ENCODE measurements around the gene S100A11.

The S100A11 gene

GRCh38 chr1:151989211-151989862 is 47.5 kb downstream of the S100A11 start:
- DNase-seq (ENCODE audit: insufficient read length) (no peak), FAIRE-seq (no peak)
- TF ChIP-seq TAF1 (IDR thresholded peaks at IDR 0.05; ENCODE audit: borderline replicate concordance, low read depth, low read length) (no peak), POLR2A (IDR thresholded peaks at IDR 0.05; ENCODE audit: low read depth, low read length) (no peak)

GRCh38 chr1:151988405-151988923 is 48.3 kb downstream of the S100A11 start:
- DNase-seq (ENCODE audit: insufficient read length) (no peak), FAIRE-seq (no peak)
- TF ChIP-seq TAF1 (IDR thresholded peaks at IDR 0.05; ENCODE audit: borderline replicate concordance, low read depth, low read length) (no peak), POLR2AphosphoS5 (IDR thresholded peaks at IDR 0.05; ENCODE audit: low read depth, low read length) (no peak), POLR2A (IDR thresholded peaks at IDR 0.05; ENCODE audit: low read depth, low read length) (no peak)

GRCh38 chr1:151986501-151987190 is 50.2 kb downstream of the S100A11 start:
- FAIRE-seq (no peak), DNase-seq (ENCODE audit: insufficient read length) (no peak)
- no peak for TF ChIP-seq TAF1 (IDR thresholded peaks at IDR 0.05; ENCODE audit: borderline replicate concordance, low read depth, low read length)
- no peak for TF ChIP-seq POLR2A (IDR thresholded peaks at IDR 0.05; ENCODE audit: low read depth, low read length)
- TF ChIP-seq POLR2AphosphoS5 (IDR thresholded peaks at IDR 0.05; ENCODE audit: low read depth, low read length): no peak

- no peak for FAIRE-seq
- TF ChIP-seq POLR2AphosphoS5 (IDR thresholded peaks at IDR 0.05; ENCODE audit: low read depth, low read length): no peak
- TF ChIP-seq POLR2A (IDR thresholded peaks at IDR 0.05; ENCODE audit: low read depth, low read length): no peak
- no peak for TF ChIP-seq TAF1 (IDR thresholded peaks at IDR 0.05; ENCODE audit: borderline replicate concordance, low read depth, low read length)
- no peak for DNase-seq (ENCODE audit: insufficient read length)
Observed at GRCh38 chr1:151985768-151986167, 51.0 kb downstream of the S100A11 start.

GRCh38 chr1:151985270-151985669 is 51.5 kb downstream of the S100A11 start:
- TF ChIP-seq POLR2AphosphoS5 (IDR thresholded peaks at IDR 0.05; ENCODE audit: low read depth, low read length): no peak
- no peak for TF ChIP-seq POLR2A (IDR thresholded peaks at IDR 0.05; ENCODE audit: low read depth, low read length)
- TF ChIP-seq TAF1 (IDR thresholded peaks at IDR 0.05; ENCODE audit: borderline replicate concordance, low read depth, low read length): no peak
- FAIRE-seq: no peak
- DNase-seq (ENCODE audit: insufficient read length): no peak

- TF ChIP-seq POLR2AphosphoS5 (IDR thresholded peaks at IDR 0.05; ENCODE audit: low read depth, low read length) (no peak), TAF1 (IDR thresholded peaks at IDR 0.05; ENCODE audit: borderline replicate concordance, low read depth, low read length) (no peak), POLR2A (IDR thresholded peaks at IDR 0.05; ENCODE audit: low read depth, low read length) (no peak)
- FAIRE-seq: no peak
- no peak for DNase-seq (ENCODE audit: insufficient read length)
Observed at GRCh38 chr1:151984313-151984956, 52.4 kb downstream of the S100A11 start.

Data from GM12892 (cell line).